Activated CD4-positive, alpha-beta T cell treated with anti-CD3 and anti-CD28 coated beads for 36 hours (primary cell): Measurements from ENCODE around the gene PTPRK. TPM values are rescaled to one million over a fixed set of nuclear protein-coding genes. Genes with fewer than 3 reads are reported as not detected.

Experiments
- ATAC-seq: fragments of 200-7000 bp; cut with Tn5 transposase; one replicate; pipeline ENCODE4 v1.10.0; 2021; ENCODE audit warnings: mild to moderate bottlenecking, moderate library complexity
- CTCF ChIA-PET: fragments of 350-600 bp; sonication (Branson Sonifier 250); formaldehyde crosslinking; loops from one replicate; lab custom pipeline; 2021; ENCODE audit warnings: antibody characterized with exemption; lab: Charles Lee
- POLR2A ChIA-PET: fragments of 350-600 bp; sonication (Branson Sonifier 250); formaldehyde crosslinking; loops from one replicate; lab custom pipeline; 2021; ENCODE audit warnings: antibody characterized with exemption, inconsistent platforms; lab: Charles Lee
- DNase-seq: peaks from one replicate; pipeline ENCODE4 v3.0.0-alpha.2; 2020
- H3K27ac Mint-ChIP-seq: one replicate; pipeline ENCODE4 v1.8.0; 2021; ENCODE audit warnings: mixed read lengths
- H3K27me3 Mint-ChIP-seq: one replicate; pipeline ENCODE4 v1.8.0; 2021; ENCODE audit warnings: mixed read lengths
- H3K36me3 Mint-ChIP-seq: one replicate; pipeline ENCODE4 v1.8.0; 2021; ENCODE audit warnings: low read depth, mixed read lengths
- H3K4me1 Mint-ChIP-seq: one replicate; pipeline ENCODE4 v1.8.0; 2021; ENCODE audit warnings: mixed read lengths
- H3K4me3 Mint-ChIP-seq: one replicate; pipeline ENCODE4 v1.8.0; 2021; ENCODE audit warnings: mild to moderate bottlenecking, moderate library complexity, mixed read lengths
- H3K9me3 Mint-ChIP-seq: one replicate; pipeline ENCODE4 v1.8.0; 2021; ENCODE audit warnings: low read depth, mixed read lengths
- intact Hi-C, 2 experiments: fragments of 100-400 bp; cut with DNase I in 1 of 2; cut with micrococcal nuclease in 1 of 2; formaldehyde crosslinking; loops; one replicate each; pipeline versions ENCODE4 v1.14.2 to v1.15.1; 2022 to 2024; cut with DNase I, micrococcal nuclease
- total RNA-seq, 2 experiments: library from RNA; stranded (reverse); gene quantifications; one replicate each; pipeline ENCODE4 v1.2.3, GENCODE V29; 2021

PTPRK gene
- total RNA-seq, 2 experiments from 2014 or later = 4.1 to 5.0 TPM

- CTCF ChIA-PET = no interaction called here
Measured at GRCh38 chr6:128432394-128432793, 88.0 kb downstream of the PTPRK start.

GRCh38 chr6:128427139-128427538, 93.3 kb downstream of the PTPRK start:
- ChIA-PET CTCF (no interaction called here), POLR2A (no interaction called here)
- no peak overlapping the region for H3K4me3 Mint-ChIP-seq
- intact Hi-C loops = no loop called here
- no peak overlapping the region for H3K27ac Mint-ChIP-seq
- H3K9me3 Mint-ChIP-seq = no peaks in the 10 kb centered on the region
- ATAC-seq = no peak
- no peaks in the 10 kb centered on the region for H3K27me3 Mint-ChIP-seq
- no peaks in the 10 kb centered on the region for H3K36me3 Mint-ChIP-seq
- DNase-seq = no peak
- no peaks in the 10 kb centered on the region for H3K4me1 Mint-ChIP-seq

More at GRCh38 chr6:128432394-128432793, 88.0 kb downstream of the PTPRK start:
- DNase-seq = no peak
- Mint-ChIP-seq H3K4me1 (no peaks in the 10 kb centered on the region), H3K36me3 (no peaks in the 10 kb centered on the region), H3K4me3 (no peak overlapping the region), H3K9me3 (peaks cover 6% of the 10 kb centered on the region), H3K27ac (no peak overlapping the region), H3K27me3 (no peaks in the 10 kb centered on the region)
- ATAC-seq = no peak
- intact Hi-C loops = no loop called here
- POLR2A ChIA-PET = no interaction called here

- ATAC-seq (no peak), DNase-seq (no peak)
- Mint-ChIP-seq H3K9me3 (no peaks in the 10 kb centered on the region), H3K27ac (no peak overlapping the region), H3K36me3 (no peaks in the 10 kb centered on the region), H3K4me1 (no peaks in the 10 kb centered on the region), H3K27me3 (no peaks in the 10 kb centered on the region), H3K4me3 (no peak overlapping the region)
- intact Hi-C loops = no loop called here
- POLR2A ChIA-PET = no interaction called here
- CTCF ChIA-PET = interaction anchor here (0.7 kb wide), 1 partner anchor 177 kb away, joined by 3 read pairs; no protein-coding TSS in a partner anchor
Measured at GRCh38 chr6:128425856-128426255, 94.5 kb downstream of the PTPRK start.

GRCh38 chr6:128422871-128423270, 97.5 kb downstream of the PTPRK start:
- Mint-ChIP-seq H3K9me3 (peaks cover 2% of the 10 kb centered on the region), H3K4me3 (no peak overlapping the region), H3K27me3 (no peaks in the 10 kb centered on the region), H3K27ac (no peak overlapping the region), H3K4me1 (no peaks in the 10 kb centered on the region), H3K36me3 (no peaks in the 10 kb centered on the region)
- intact Hi-C loops = no loop called here
- ChIA-PET POLR2A (no interaction called here), CTCF (no interaction called here)
- no peak for ATAC-seq
- DNase-seq = no peak

GRCh38 chr6:128422200-128422599, 98.2 kb downstream of the PTPRK start:
- peaks cover 2% of the 10 kb centered on the region for H3K9me3 Mint-ChIP-seq
- H3K36me3 Mint-ChIP-seq = no peaks in the 10 kb centered on the region
- no peaks in the 10 kb centered on the region for H3K4me1 Mint-ChIP-seq
- H3K27me3 Mint-ChIP-seq = no peaks in the 10 kb centered on the region
- intact Hi-C loops = no loop called here
- no peak for ATAC-seq
- no peak overlapping the region for H3K27ac Mint-ChIP-seq
- POLR2A ChIA-PET = no interaction called here
- no peak for DNase-seq
- CTCF ChIA-PET = no interaction called here
- H3K4me3 Mint-ChIP-seq = no peak overlapping the region

- DNase-seq (no peak), ATAC-seq (no peak)
- H3K4me3 Mint-ChIP-seq = no peak overlapping the region
- H3K36me3 Mint-ChIP-seq = no peaks in the 10 kb centered on the region
- no peak overlapping the region for H3K27ac Mint-ChIP-seq
- no peaks in the 10 kb centered on the region for H3K27me3 Mint-ChIP-seq
- intact Hi-C loops = no loop called here
- POLR2A ChIA-PET = no interaction called here
- no peaks in the 10 kb centered on the region for H3K4me1 Mint-ChIP-seq
- peaks cover 2% of the 10 kb centered on the region for H3K9me3 Mint-ChIP-seq
- CTCF ChIA-PET = interaction anchor here (0.5 kb wide), 1 partner anchor 91 kb away, joined by 3 read pairs; no protein-coding TSS in a partner anchor
Measured at GRCh38 chr6:128421788-128422187, 98.6 kb downstream of the PTPRK start.

GRCh38 chr6:128417698-128418097, 102.7 kb downstream of the PTPRK start:
- H3K4me3 Mint-ChIP-seq = no peak overlapping the region
- DNase-seq (no peak), ATAC-seq (no peak)
- POLR2A ChIA-PET = no interaction called here
- no peaks in the 10 kb centered on the region for H3K27me3 Mint-ChIP-seq
- no peaks in the 10 kb centered on the region for H3K36me3 Mint-ChIP-seq
- no peak overlapping the region for H3K27ac Mint-ChIP-seq
- H3K4me1 Mint-ChIP-seq = no peaks in the 10 kb centered on the region
- intact Hi-C loops = no loop called here
- peaks cover 2% of the 10 kb centered on the region for H3K9me3 Mint-ChIP-seq
- CTCF ChIA-PET = no interaction called here

GRCh38 chr6:128415387-128415786, 105.0 kb downstream of the PTPRK start:
- no peak for DNase-seq

GRCh38 chr6:128414943-128415342, 105.5 kb downstream of the PTPRK start:
- no peak overlapping the region for H3K4me3 Mint-ChIP-seq
- ATAC-seq (no peak), DNase-seq (no peak)
- ChIA-PET CTCF (interaction anchor here (0.7 kb wide), 1 partner anchor 296 kb away, joined by 5 read pairs; no protein-coding TSS in a partner anchor), POLR2A (no interaction called here)
- intact Hi-C loops = no loop called here
- no peaks in the 10 kb centered on the region for H3K36me3 Mint-ChIP-seq
- peaks cover 2% of the 10 kb centered on the region for H3K9me3 Mint-ChIP-seq
- no peaks in the 10 kb centered on the region for H3K27me3 Mint-ChIP-seq
- no peak overlapping the region for H3K27ac Mint-ChIP-seq
- no peaks in the 10 kb centered on the region for H3K4me1 Mint-ChIP-seq

More at GRCh38 chr6:128415387-128415786, 105.0 kb downstream of the PTPRK start:
- ChIA-PET POLR2A (no interaction called here), CTCF (interaction anchor here (0.7 kb wide), 1 partner anchor 295 kb away, joined by 5 read pairs; no protein-coding TSS in a partner anchor)
- Mint-ChIP-seq H3K9me3 (peaks cover 2% of the 10 kb centered on the region), H3K4me3 (no peak overlapping the region), H3K36me3 (no peaks in the 10 kb centered on the region), H3K27ac (no peak overlapping the region), H3K4me1 (no peaks in the 10 kb centered on the region), H3K27me3 (no peaks in the 10 kb centered on the region)
- no peak for ATAC-seq
- intact Hi-C loops = no loop called here

- intact Hi-C loops = no loop called here
- no peaks in the 10 kb centered on the region for H3K9me3 Mint-ChIP-seq
- no peaks in the 10 kb centered on the region for H3K27me3 Mint-ChIP-seq
- CTCF ChIA-PET = no interaction called here
- H3K4me3 Mint-ChIP-seq = no peak overlapping the region
- H3K27ac Mint-ChIP-seq = no peak overlapping the region
- POLR2A ChIA-PET = no interaction called here
- no peaks in the 10 kb centered on the region for H3K4me1 Mint-ChIP-seq
- ATAC-seq (no peak), DNase-seq (no peak)
- no peaks in the 10 kb centered on the region for H3K36me3 Mint-ChIP-seq
Measured at GRCh38 chr6:128413291-128413690, 107.1 kb downstream of the PTPRK start.

GRCh38 chr6:128412680-128413079, 107.7 kb downstream of the PTPRK start:
- H3K27me3 Mint-ChIP-seq = no peaks in the 10 kb centered on the region
- ChIA-PET POLR2A (no interaction called here), CTCF (no interaction called here)
- no peak overlapping the region for H3K27ac Mint-ChIP-seq
- no peaks in the 10 kb centered on the region for H3K9me3 Mint-ChIP-seq
- no peak overlapping the region for H3K4me3 Mint-ChIP-seq
- no peaks in the 10 kb centered on the region for H3K4me1 Mint-ChIP-seq
- DNase-seq (no peak), ATAC-seq (no peak)
- intact Hi-C loops = no loop called here
- H3K36me3 Mint-ChIP-seq = no peaks in the 10 kb centered on the region

GRCh38 chr6:128410584-128410983, 109.8 kb downstream of the PTPRK start:
- H3K27me3 Mint-ChIP-seq = no peaks in the 10 kb centered on the region
- no peaks in the 10 kb centered on the region for H3K36me3 Mint-ChIP-seq
- no peak overlapping the region for H3K4me3 Mint-ChIP-seq
- H3K27ac Mint-ChIP-seq = no peak overlapping the region
- H3K9me3 Mint-ChIP-seq = no peaks in the 10 kb centered on the region
- CTCF ChIA-PET = interaction anchor here (1.4 kb wide), 1 partner anchor 28 kb away, joined by 3 read pairs; no protein-coding TSS in a partner anchor
- intact Hi-C loops = no loop called here
- ATAC-seq (no peak), DNase-seq (no peak)
- no peaks in the 10 kb centered on the region for H3K4me1 Mint-ChIP-seq
- POLR2A ChIA-PET = no interaction called here
